CD4-positive, alpha-beta T cell treated with Interleukin-17A for 4 hours (primary cell): Measurements from ENCODE around the gene KCNH6.

Experiments
- DNase-seq: peaks from one replicate; pipeline ENCODE4 v3.0.0-alpha.2; 2020; ENCODE audit warnings: mixed read lengths

KCNH6 gene

GRCh38 chr17:63563339-63563738 is 40.2 kb downstream of the KCNH6 start:
- DNase-seq, result no peak

GRCh38 chr17:63564562-63564961 is 41.4 kb downstream of the KCNH6 start:
- no peak for DNase-seq

GRCh38 chr17:63567229-63567628 is 44.1 kb downstream of the KCNH6 start:
- DNase-seq, result no peak

GRCh38 chr17:63568563-63568962 is 45.4 kb downstream of the KCNH6 start:
- no peak for DNase-seq

GRCh38 chr17:63571632-63572310 is 48.6 kb downstream of the KCNH6 start:
- no peak for DNase-seq

- no peak for DNase-seq
Measured at GRCh38 chr17:63573634-63574033, 50.5 kb downstream of the KCNH6 start.

GRCh38 chr17:63578027-63578768 is 55.0 kb downstream of the KCNH6 start:
- no peak for DNase-seq

- no peak for DNase-seq
Measured at GRCh38 chr17:63578769-63579111, 55.6 kb downstream of the KCNH6 start.

GRCh38 chr17:63579633-63580032 is 56.5 kb downstream of the KCNH6 start:
- DNase-seq, result no peak

GRCh38 chr17:63587770-63588169 is 64.6 kb downstream of the KCNH6 start:
- no peak for DNase-seq

GRCh38 chr17:63588797-63589196 is 65.6 kb downstream of the KCNH6 start:
- DNase-seq, result no peak

- no peak for DNase-seq
Measured at GRCh38 chr17:63589646-63590045, 66.5 kb downstream of the KCNH6 start.

- no peak for DNase-seq
Measured at GRCh38 chr17:63592797-63593196, 69.6 kb downstream of the KCNH6 start.

GRCh38 chr17:63595132-63595531 is 72.0 kb downstream of the KCNH6 start:
- DNase-seq, result no peak
